WTC11 (cell line): ENCODE measurements around the gene NRG2. TPM values are rescaled to one million over a fixed set of nuclear protein-coding genes. Genes with fewer than 3 reads are reported as not detected.

ENCODE experiments used
- ATAC-seq: fragments of 200-7000 bp; cut with Tn5 transposase; 2 replicates; pipeline ENCODE4 v1.10.0; 2021; ENCODE audit warnings: mild to moderate bottlenecking, moderate library complexity
- CTCF ChIA-PET: fragments of 300-600 bp; sonication (Branson Sonifier 250); formaldehyde crosslinking; loops from one replicate; lab custom pipeline; 2021; ENCODE audit warnings: antibody characterized with exemption; lab: Charles Lee
- POLR2A ChIA-PET: fragments of 350-600 bp; sonication (Branson Sonifier 250); formaldehyde crosslinking; loops from one replicate; lab custom pipeline; 2021; ENCODE audit warnings: antibody characterized with exemption; lab: Charles Lee
- DNase-seq: peaks from one replicate; pipeline ENCODE4 v3.0.0; 2021; ENCODE audit warnings: low spot score
- H3K27ac Mint-ChIP-seq: 2 replicates; pipeline ENCODE4 v1.8.0; 2021; ENCODE audit warnings: mixed read lengths
- H3K27me3 Mint-ChIP-seq: 2 replicates; pipeline ENCODE4 v1.8.0; 2021; ENCODE audit warnings: low read depth, mild to moderate bottlenecking, moderate library complexity, mixed read lengths
- H3K36me3 Mint-ChIP-seq: 2 replicates; pipeline ENCODE4 v1.8.0; 2021; ENCODE audit warnings: mixed read lengths
- H3K4me1 Mint-ChIP-seq: 2 replicates; pipeline ENCODE4 v1.8.0; 2022; ENCODE audit warnings: mixed read lengths
- H3K4me3 Mint-ChIP-seq: 2 replicates; pipeline ENCODE4 v1.8.0; 2021; ENCODE audit warnings: mild to moderate bottlenecking, moderate library complexity, mixed read lengths
- H3K9me3 Mint-ChIP-seq: 2 replicates; pipeline ENCODE4 v1.8.0; 2021; ENCODE audit warnings: mixed read lengths
- ELF4 ChIP-seq: sonication (generic); formaldehyde crosslinking; IDR thresholded peaks from 2 replicates; pipeline ENCODE4 v1.8.1; 2022; ENCODE audit warnings: low read depth, mild to moderate bottlenecking, moderate library complexity, missing genetic modification reagents
- GRHL2 ChIP-seq: fragments of 250-450 bp; sonication (Bioruptor Pico); IDR thresholded peaks from 2 replicates; pipeline ENCODE4 v1.8.0; 2022; ENCODE audit warnings: mild to moderate bottlenecking, moderate library complexity; ENCODE audit not compliant: insufficient replicate concordance, severe bottlenecking
- JUN ChIP-seq: sonication (generic); formaldehyde crosslinking; IDR thresholded peaks from 2 replicates; pipeline ENCODE4 v1.8.0; 2023; ENCODE audit warnings: mild to moderate bottlenecking, missing genetic modification reagents
- OVOL2 ChIP-seq: fragments of 250-450 bp; sonication (Bioruptor Pico); IDR thresholded peaks from 2 replicates; pipeline ENCODE4 v1.9.0; 2021; ENCODE audit warnings: mild to moderate bottlenecking, borderline replicate concordance
- SMAD4 ChIP-seq: sonication (generic); formaldehyde crosslinking; IDR thresholded peaks from 2 replicates; pipeline ENCODE4 v1.8.0; 2022; ENCODE audit warnings: mild to moderate bottlenecking, missing genetic modification reagents
- TP53 ChIP-seq: sonication (generic); formaldehyde crosslinking; IDR thresholded peaks from 2 replicates; pipeline ENCODE4 v1.8.1; 2023; ENCODE audit warnings: mild to moderate bottlenecking, missing genetic modification reagents
- ZNF138 ChIP-seq: sonication (generic); formaldehyde crosslinking; conservative IDR thresholded peaks from 2 replicates; pipeline ENCODE4 v1.8.1; 2022; ENCODE audit warnings: mild to moderate bottlenecking, moderate library complexity, missing genetic modification reagents
- ZNF219 ChIP-seq: sonication (generic); formaldehyde crosslinking; IDR thresholded peaks from 2 replicates; pipeline ENCODE4 v1.8.0; 2023; ENCODE audit warnings: missing genetic modification reagents, mild to moderate bottlenecking, borderline replicate concordance
- ZNF263 ChIP-seq: sonication (generic); formaldehyde crosslinking; IDR thresholded peaks from 2 replicates; pipeline ENCODE4 v1.8.1; 2022; ENCODE audit warnings: low read depth, mild to moderate bottlenecking, moderate library complexity, missing genetic modification reagents
- ZNF396 ChIP-seq: fragments of 250-450 bp; sonication (Bioruptor Pico); IDR thresholded peaks from 2 replicates; pipeline ENCODE4 v1.8.0; 2021; ENCODE audit warnings: mild to moderate bottlenecking, moderate library complexity, borderline replicate concordance
- ZNF416 ChIP-seq: fragments of 250-450 bp; sonication (Bioruptor Pico); IDR thresholded peaks from 2 replicates; pipeline ENCODE4 v1.9.0; 2021; ENCODE audit warnings: mild to moderate bottlenecking, inconsistent platforms
- total RNA-seq: library from RNA; stranded (reverse); gene quantifications from 3 replicates; pipeline ENCODE4 v1.2.3, GENCODE V29; 2021
- TF ChIP-seq, protein P1 (sequence below): fragments of 250-450 bp; sonication (Bioruptor Pico); conservative IDR thresholded peaks from 2 replicates; pipeline ENCODE4 v1.9.0; 2021; ENCODE audit warnings: mild to moderate bottlenecking
- TF ChIP-seq, protein P2 (sequence below): sonication (generic); formaldehyde crosslinking; IDR thresholded peaks from 2 replicates; pipeline ENCODE4 v1.8.0; 2022; ENCODE audit warnings: mild to moderate bottlenecking, missing genetic modification reagents
- TF ChIP-seq, protein P3 (sequence below): fragments of 250-450 bp; sonication (Bioruptor Pico); IDR thresholded peaks from 2 replicates; pipeline ENCODE4 v1.8.0; 2021; ENCODE audit warnings: mild to moderate bottlenecking
- TF ChIP-seq, protein P4 (sequence below): sonication (generic); formaldehyde crosslinking; IDR thresholded peaks from 2 replicates; pipeline ENCODE4 v1.8.1; 2023; ENCODE audit warnings: mild to moderate bottlenecking, moderate library complexity, missing genetic modification reagents
- TF ChIP-seq, protein P5 (sequence below): sonication (generic); formaldehyde crosslinking; IDR thresholded peaks from 2 replicates; pipeline ENCODE4 v1.8.1; 2022; ENCODE audit warnings: mild to moderate bottlenecking, missing genetic modification reagents, moderate library complexity, borderline replicate concordance
- TF ChIP-seq, protein P6 (sequence below): fragments of 250-450 bp; sonication (Bioruptor Pico); IDR thresholded peaks from 2 replicates; pipeline ENCODE4 v1.9.0; 2021; ENCODE audit warnings: mild to moderate bottlenecking

NRG2 gene
- total RNA-seq, 1 experiment from 2014 or later, result 0.44 TPM

DNA sequence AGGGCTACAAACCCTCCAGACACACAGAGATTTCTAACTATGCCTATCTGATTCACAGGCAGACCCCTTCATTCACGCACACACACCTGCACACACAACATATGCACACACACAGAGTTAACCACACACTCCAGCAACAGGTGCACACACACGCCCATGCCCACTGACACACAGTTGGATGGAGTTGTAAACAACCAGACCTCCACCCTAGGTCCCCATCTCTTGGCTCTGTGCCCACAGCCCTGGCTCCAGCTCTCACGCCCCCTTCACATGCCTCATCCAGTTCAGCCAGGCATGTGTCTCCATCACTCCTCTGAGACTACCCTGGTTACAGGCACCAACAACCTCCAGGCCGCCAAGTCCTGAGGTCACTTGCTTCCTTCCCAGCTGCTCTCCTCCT is 186.4 kb downstream of the NRG2 start (continued):
- TF ChIP-seq, protein P1, sequence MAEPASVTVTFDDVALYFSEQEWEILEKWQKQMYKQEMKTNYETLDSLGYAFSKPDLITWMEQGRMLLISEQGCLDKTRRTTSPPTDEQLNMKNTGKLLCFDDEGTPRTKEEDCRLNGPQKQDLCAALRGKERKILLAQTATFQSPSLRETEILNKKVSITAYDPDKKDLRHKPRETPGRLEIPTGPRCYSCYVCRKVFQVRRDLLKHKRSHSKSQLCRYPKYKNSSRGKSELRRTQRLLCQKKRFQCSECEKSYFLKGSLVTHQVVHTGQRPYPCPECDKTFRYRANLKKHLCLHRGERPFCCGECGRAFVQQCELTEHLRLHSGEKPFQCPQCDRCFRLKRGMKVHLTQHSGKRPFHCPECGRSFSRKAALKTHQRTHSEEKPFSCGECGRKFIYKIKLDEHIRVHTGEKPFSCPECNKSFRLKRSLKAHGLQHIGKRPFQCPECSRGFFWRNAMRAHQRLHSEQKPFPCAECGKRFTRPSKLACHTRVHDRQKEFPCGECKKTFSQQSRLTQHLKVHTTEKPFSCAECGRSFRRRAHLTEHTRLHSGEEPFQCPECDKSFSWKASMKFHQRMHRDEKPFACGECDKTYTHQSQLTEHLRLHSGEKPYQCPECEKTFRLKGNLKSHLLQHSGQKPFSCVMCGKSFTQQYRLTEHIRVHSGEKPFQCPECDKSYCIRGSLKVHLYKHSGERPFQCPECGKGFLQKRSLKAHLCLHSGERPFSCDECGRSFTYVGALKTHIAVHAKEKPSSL (CRISPR knock-in tag), result no peak
- TF ChIP-seq, protein P2, sequence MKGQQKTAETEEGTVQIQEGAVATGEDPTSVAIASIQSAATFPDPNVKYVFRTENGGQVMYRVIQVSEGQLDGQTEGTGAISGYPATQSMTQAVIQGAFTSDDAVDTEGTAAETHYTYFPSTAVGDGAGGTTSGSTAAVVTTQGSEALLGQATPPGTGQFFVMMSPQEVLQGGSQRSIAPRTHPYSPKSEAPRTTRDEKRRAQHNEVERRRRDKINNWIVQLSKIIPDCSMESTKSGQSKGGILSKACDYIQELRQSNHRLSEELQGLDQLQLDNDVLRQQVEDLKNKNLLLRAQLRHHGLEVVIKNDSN, result no peak

DNA sequence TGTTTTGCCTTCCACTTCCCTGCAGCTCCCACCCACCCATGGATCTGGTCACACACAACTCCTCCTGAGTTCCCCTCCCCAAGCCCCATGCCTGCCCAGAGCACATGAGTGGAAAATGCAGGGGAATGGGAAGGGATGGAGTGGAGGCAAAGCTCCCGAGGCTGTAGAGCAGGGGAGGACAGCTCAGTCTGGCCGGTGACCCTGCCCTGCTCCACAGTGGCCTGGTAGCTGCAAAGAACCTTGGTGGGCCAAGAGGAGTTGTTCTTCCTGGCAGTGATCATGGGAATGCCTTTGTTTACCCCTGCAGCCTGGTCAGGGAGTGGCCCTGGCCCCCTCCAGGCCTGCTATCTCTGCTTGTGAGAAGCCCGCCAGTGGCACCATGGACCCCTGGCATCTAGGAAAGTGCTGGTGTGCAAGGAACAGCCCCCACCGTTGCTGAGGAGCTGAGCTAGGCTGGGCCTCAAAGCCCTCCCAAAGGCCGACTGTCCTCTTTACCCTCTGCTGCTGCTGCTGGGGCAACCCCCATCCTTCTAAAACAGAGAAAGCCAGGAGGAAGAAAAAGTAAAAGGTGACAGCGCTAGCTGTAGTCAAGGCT is 187.1 kb downstream of the NRG2 start:
- no peak for DNase-seq
- peaks cover 4% of the 10 kb centered on the region for H3K27me3 Mint-ChIP-seq
- no peak for ATAC-seq
- POLR2A ChIA-PET, result no interaction called here
- TF ChIP-seq ZNF219 (CRISPR knock-in tag) (no peak), ZNF416 (CRISPR knock-in tag) (no peak), ZNF138 (no peak), JUN (CRISPR knock-in tag) (no peak), TP53 (CRISPR knock-in tag) (no peak), SMAD4 (CRISPR knock-in tag) (no peak), OVOL2 (CRISPR knock-in tag) (no peak), ELF4 (CRISPR knock-in tag) (no peak), ZNF263 (CRISPR knock-in tag) (no peak), ZNF396 (no peak)
- TF ChIP-seq, protein P3, sequence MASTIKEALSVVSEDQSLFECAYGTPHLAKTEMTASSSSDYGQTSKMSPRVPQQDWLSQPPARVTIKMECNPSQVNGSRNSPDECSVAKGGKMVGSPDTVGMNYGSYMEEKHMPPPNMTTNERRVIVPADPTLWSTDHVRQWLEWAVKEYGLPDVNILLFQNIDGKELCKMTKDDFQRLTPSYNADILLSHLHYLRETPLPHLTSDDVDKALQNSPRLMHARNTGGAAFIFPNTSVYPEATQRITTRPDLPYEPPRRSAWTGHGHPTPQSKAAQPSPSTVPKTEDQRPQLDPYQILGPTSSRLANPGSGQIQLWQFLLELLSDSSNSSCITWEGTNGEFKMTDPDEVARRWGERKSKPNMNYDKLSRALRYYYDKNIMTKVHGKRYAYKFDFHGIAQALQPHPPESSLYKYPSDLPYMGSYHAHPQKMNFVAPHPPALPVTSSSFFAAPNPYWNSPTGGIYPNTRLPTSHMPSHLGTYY (CRISPR knock-in tag), result no peak
- TF ChIP-seq, protein P4, sequence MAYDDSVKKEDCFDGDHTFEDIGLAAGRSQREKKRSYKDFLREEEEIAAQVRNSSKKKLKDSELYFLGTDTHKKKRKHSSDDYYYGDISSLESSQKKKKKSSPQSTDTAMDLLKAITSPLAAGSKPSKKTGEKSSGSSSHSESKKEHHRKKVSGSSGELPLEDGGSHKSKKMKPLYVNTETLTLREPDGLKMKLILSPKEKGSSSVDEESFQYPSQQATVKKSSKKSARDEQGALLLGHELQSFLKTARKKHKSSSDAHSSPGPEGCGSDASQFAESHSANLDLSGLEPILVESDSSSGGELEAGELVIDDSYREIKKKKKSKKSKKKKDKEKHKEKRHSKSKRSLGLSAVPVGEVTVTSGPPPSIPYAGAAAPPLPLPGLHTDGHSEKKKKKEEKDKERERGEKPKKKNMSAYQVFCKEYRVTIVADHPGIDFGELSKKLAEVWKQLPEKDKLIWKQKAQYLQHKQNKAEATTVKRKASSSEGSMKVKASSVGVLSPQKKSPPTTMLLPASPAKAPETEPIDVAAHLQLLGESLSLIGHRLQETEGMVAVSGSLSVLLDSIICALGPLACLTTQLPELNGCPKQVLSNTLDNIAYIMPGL (CRISPR knock-in tag), result no peak
- TF ChIP-seq, protein P5, sequence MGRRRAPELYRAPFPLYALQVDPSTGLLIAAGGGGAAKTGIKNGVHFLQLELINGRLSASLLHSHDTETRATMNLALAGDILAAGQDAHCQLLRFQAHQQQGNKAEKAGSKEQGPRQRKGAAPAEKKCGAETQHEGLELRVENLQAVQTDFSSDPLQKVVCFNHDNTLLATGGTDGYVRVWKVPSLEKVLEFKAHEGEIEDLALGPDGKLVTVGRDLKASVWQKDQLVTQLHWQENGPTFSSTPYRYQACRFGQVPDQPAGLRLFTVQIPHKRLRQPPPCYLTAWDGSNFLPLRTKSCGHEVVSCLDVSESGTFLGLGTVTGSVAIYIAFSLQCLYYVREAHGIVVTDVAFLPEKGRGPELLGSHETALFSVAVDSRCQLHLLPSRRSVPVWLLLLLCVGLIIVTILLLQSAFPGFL, result no peak
- TF ChIP-seq, all 79 proteins: peak for 0
- Mint-ChIP-seq H3K9me3 (no peaks in the 10 kb centered on the region), H3K4me3 (no peak overlapping the region), H3K27ac (no peak overlapping the region), H3K36me3 (no peaks in the 10 kb centered on the region), H3K4me1 (no peaks in the 10 kb centered on the region)
- CTCF ChIA-PET, result interaction anchor here (0.7 to 2.8 kb wide), 4 partner anchors 64 to 113 kb away, joined by 3 to 25 read pairs (median 6); no protein-coding TSS in a partner anchor

DNA sequence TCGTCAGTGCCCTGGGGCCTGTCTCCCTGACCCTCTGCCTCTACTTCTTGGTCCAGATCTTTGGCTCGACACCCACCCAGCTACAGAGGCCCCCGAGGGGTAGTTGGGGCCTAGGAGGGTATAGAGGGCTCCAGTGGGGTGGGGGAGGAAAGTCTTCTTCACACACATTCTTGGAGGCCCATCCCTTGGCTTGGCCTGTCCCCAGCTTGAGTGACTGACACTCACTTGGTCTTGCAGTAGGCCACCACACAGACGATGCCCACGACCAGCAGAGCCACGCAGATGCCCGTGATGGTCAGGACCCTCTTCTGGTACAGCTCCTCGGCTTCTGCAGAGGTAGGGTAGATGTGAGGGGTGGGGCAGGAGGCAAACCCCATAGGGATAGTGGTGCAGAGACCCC is 187.6 kb downstream of the NRG2 start:
- H3K36me3 Mint-ChIP-seq, result no peaks in the 10 kb centered on the region
- DNase-seq, result no peak
- TF ChIP-seq JUN (CRISPR knock-in tag) (no peak), GRHL2 (CRISPR knock-in tag) (no peak)
- TF ChIP-seq, protein P6, sequence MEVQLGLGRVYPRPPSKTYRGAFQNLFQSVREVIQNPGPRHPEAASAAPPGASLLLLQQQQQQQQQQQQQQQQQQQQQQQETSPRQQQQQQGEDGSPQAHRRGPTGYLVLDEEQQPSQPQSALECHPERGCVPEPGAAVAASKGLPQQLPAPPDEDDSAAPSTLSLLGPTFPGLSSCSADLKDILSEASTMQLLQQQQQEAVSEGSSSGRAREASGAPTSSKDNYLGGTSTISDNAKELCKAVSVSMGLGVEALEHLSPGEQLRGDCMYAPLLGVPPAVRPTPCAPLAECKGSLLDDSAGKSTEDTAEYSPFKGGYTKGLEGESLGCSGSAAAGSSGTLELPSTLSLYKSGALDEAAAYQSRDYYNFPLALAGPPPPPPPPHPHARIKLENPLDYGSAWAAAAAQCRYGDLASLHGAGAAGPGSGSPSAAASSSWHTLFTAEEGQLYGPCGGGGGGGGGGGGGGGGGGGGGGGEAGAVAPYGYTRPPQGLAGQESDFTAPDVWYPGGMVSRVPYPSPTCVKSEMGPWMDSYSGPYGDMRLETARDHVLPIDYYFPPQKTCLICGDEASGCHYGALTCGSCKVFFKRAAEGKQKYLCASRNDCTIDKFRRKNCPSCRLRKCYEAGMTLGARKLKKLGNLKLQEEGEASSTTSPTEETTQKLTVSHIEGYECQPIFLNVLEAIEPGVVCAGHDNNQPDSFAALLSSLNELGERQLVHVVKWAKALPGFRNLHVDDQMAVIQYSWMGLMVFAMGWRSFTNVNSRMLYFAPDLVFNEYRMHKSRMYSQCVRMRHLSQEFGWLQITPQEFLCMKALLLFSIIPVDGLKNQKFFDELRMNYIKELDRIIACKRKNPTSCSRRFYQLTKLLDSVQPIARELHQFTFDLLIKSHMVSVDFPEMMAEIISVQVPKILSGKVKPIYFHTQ, result no peak
- TF ChIP-seq, all 79 proteins: peak for 0
- H3K27me3 Mint-ChIP-seq, result peaks cover 8% of the 10 kb centered on the region
- H3K4me1 Mint-ChIP-seq, result no peaks in the 10 kb centered on the region
- no peak overlapping the region for H3K27ac Mint-ChIP-seq
- no peak for ATAC-seq
- CTCF ChIA-PET, result interaction anchor here (0.7 to 2.8 kb wide), 5 partner anchors 8 to 113 kb away, joined by 3 to 25 read pairs (median 7); no protein-coding TSS in a partner anchor
- no peaks in the 10 kb centered on the region for H3K9me3 Mint-ChIP-seq
- H3K4me3 Mint-ChIP-seq, result no peak overlapping the region
- POLR2A ChIA-PET, result no interaction called here
